Activated CD8-positive, alpha-beta T cell treated with anti-CD3 and anti-CD28 coated beads for 36 hours (primary cell): Measurements from ENCODE around the gene KLF7. TPM values are rescaled to one million over a fixed set of nuclear protein-coding genes. Genes with fewer than 3 reads are reported as not detected.

ENCODE experiments used
- ATAC-seq: fragments of 200-7000 bp; cut with Tn5 transposase; one replicate; pipeline ENCODE4 v1.10.0; 2021; ENCODE audit warnings: mild to moderate bottlenecking, moderate library complexity
- CTCF ChIA-PET: fragments of 350-600 bp; sonication (Branson Sonifier 250); formaldehyde crosslinking; loops from one replicate; lab custom pipeline; 2021; ENCODE audit warnings: antibody characterized with exemption; lab: Charles Lee
- POLR2A ChIA-PET: fragments of 350-600 bp; sonication (Branson Sonifier 250); formaldehyde crosslinking; loops from one replicate; lab custom pipeline; 2021; ENCODE audit warnings: antibody characterized with exemption; lab: Charles Lee
- DNase-seq: peaks from one replicate; pipeline ENCODE4 v3.0.0-alpha.2; 2020
- H3K27ac Mint-ChIP-seq: one replicate; pipeline ENCODE4 v1.8.0; 2021; ENCODE audit warnings: mild to moderate bottlenecking, mixed read lengths
- H3K27me3 Mint-ChIP-seq: one replicate; pipeline ENCODE4 v1.8.0; 2021; ENCODE audit warnings: mixed read lengths
- H3K36me3 Mint-ChIP-seq: one replicate; pipeline ENCODE4 v1.8.0; 2021; ENCODE audit warnings: low read depth, mixed read lengths
- H3K4me1 Mint-ChIP-seq: one replicate; pipeline ENCODE4 v1.8.0; 2021; ENCODE audit warnings: low read depth, mixed read lengths
- H3K4me3 Mint-ChIP-seq: one replicate; pipeline ENCODE4 v1.8.0; 2021; ENCODE audit warnings: mild to moderate bottlenecking, moderate library complexity, mixed read lengths
- H3K9me3 Mint-ChIP-seq: one replicate; pipeline ENCODE4 v1.8.0; 2021; ENCODE audit warnings: mixed read lengths
- intact Hi-C: fragments of 100-400 bp; cut with micrococcal nuclease; formaldehyde crosslinking; loops from one replicate; pipeline ENCODE4 v1.10.0; 2022
- total RNA-seq, 2 experiments: library from RNA; stranded (reverse); gene quantifications; one replicate each; pipeline ENCODE4 v1.2.3, GENCODE V29; 2021
- TF ChIP-seq, protein P1 (sequence below): fragments of 200-600 bp; IDR thresholded peaks from one replicate; pipeline ENCODE4 v1.8.0; 2022; ENCODE audit warnings: antibody characterized with exemption, mild to moderate bottlenecking

The KLF7 gene
- total RNA-seq, 2 experiments from 2014 or later: 9.8 to 10.0 TPM

DNA sequence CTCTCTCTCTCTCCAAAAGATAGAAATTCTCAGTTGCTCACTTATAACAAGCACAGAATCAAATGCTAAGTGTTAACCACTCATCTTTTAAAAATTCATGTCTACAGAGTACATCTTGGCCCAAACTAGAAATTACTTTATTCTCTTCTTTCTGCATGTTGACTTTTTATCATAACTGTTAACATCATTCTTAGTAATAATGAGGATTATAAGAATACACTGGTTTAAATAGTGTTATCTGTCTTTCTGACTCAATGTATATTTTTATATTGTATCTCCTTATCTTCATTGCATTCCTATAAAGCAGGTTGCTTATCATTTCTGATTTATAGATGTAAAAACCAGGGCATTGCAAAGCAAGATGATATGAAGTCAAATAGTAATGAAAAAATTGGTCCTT, 17.8 kb upstream of the KLF7 start:
- no peak overlapping the region for H3K27ac Mint-ChIP-seq
- CTCF ChIA-PET: no interaction called here
- peaks cover 3% of the 10 kb centered on the region for H3K4me1 Mint-ChIP-seq
- no peak for ATAC-seq
- no peaks in the 10 kb centered on the region for H3K27me3 Mint-ChIP-seq
- intact Hi-C loops: no loop called here
- TF ChIP-seq, protein P1, sequence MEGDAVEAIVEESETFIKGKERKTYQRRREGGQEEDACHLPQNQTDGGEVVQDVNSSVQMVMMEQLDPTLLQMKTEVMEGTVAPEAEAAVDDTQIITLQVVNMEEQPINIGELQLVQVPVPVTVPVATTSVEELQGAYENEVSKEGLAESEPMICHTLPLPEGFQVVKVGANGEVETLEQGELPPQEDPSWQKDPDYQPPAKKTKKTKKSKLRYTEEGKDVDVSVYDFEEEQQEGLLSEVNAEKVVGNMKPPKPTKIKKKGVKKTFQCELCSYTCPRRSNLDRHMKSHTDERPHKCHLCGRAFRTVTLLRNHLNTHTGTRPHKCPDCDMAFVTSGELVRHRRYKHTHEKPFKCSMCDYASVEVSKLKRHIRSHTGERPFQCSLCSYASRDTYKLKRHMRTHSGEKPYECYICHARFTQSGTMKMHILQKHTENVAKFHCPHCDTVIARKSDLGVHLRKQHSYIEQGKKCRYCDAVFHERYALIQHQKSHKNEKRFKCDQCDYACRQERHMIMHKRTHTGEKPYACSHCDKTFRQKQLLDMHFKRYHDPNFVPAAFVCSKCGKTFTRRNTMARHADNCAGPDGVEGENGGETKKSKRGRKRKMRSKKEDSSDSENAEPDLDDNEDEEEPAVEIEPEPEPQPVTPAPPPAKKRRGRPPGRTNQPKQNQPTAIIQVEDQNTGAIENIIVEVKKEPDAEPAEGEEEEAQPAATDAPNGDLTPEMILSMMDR: no peak
- POLR2A ChIA-PET: no interaction called here
- no peak for DNase-seq
- H3K9me3 Mint-ChIP-seq: no peaks in the 10 kb centered on the region
- no peaks in the 10 kb centered on the region for H3K36me3 Mint-ChIP-seq
- H3K4me3 Mint-ChIP-seq: no peak overlapping the region

DNA sequence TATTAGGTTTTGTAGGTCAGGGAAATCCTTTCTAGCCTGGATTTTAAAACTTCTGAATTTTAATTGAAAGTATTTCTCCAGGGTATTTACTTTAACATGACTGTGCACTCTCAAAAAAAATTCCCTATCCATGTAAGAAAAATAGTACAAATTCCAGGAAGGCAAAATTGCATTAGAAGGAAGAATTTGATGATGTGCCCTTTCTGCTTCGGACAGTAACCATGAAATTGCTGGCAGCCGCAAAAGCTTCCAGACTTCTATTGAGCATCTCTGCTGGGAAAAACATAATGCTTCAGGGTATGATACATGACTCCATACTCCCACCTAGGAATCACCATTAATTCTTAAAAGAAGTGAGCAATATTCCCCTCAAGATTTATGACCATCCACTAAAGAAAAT, 17.2 kb upstream of the KLF7 start:
- Mint-ChIP-seq H3K27me3 (no peaks in the 10 kb centered on the region), H3K36me3 (no peaks in the 10 kb centered on the region), H3K4me1 (peaks cover 3% of the 10 kb centered on the region), H3K27ac (no peak overlapping the region), H3K9me3 (no peaks in the 10 kb centered on the region), H3K4me3 (no peak overlapping the region)
- CTCF ChIA-PET: no interaction called here
- DNase-seq: no peak
- POLR2A ChIA-PET: no interaction called here
- TF ChIP-seq, protein P1: no peak
- intact Hi-C loops: no loop called here
- no peak for ATAC-seq

DNA sequence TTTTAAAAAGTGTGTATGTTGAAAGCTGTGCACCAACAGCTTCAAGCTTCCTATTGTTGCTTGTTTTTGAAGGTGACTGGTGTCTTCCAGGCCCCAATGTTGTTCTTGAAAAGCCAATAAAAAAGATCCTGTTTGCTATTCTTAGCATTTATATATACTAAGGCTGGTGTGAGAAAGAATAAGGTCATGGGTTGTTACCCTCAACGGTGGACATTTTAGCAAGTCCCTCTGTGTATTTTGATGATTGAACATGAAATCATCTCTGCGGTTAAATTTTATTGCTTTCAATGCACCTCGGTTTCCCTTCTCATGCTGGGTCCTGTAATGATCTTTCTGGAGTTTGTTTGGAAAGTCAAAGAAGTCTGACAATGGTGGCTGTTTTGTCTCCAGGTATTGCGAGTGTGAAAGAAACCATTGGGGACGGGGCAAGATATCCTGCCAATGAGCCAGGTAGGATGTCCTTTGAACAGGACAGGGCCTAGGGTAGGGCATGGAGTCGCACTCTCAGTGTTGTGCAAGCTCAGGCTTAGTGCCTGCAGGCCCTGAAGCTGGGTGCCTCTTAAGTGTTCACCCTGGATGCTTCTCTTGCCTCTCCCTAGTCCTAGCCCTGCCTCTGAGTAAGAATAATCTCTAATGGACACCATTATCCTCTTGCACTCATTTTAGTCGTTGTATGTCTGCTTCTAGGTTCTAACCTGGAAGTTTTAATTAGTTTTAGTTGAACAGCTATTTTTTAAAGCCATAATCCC, 16.0 kb upstream of the KLF7 start:
- intact Hi-C loops: no loop called here
- ChIA-PET POLR2A (no interaction called here), CTCF (no interaction called here)
- Mint-ChIP-seq H3K36me3 (no peaks in the 10 kb centered on the region), H3K9me3 (no peaks in the 10 kb centered on the region), H3K4me3 (no peak overlapping the region), H3K27ac (no peak overlapping the region), H3K27me3 (no peaks in the 10 kb centered on the region), H3K4me1 (peaks cover 4% of the 10 kb centered on the region)
- ATAC-seq (no peak), DNase-seq (no peak)
- TF ChIP-seq, protein P1: no peak

DNA sequence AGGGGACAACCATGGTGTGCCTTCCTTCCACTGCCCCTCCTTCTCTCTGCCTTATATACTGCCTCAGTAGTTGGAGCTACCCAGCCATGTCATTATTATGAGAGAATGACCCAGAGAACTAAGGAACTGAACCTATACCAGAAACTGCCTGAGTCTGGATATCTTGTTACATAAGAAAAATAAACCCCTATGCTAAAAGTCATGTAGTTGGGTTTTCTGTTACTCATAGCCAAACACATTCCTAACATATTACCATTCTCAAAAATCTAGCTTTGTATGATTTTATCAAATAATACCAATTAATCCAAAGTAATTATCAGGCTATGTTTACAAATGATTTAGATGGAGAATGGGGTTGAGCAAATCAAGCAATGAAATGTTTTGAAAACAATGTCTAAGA, 15.0 kb upstream of the KLF7 start:
- intact Hi-C loops: no loop called here
- Mint-ChIP-seq H3K4me1 (peaks cover 10% of the 10 kb centered on the region), H3K36me3 (no peaks in the 10 kb centered on the region), H3K27ac (no peak overlapping the region), H3K9me3 (no peaks in the 10 kb centered on the region), H3K27me3 (no peaks in the 10 kb centered on the region), H3K4me3 (no peak overlapping the region)
- TF ChIP-seq, protein P1: no peak
- CTCF ChIA-PET: interaction anchor here (0.9 kb wide), 1 partner anchor 9 kb away, joined by 3 read pairs; no protein-coding TSS in a partner anchor
- DNase-seq (no peak), ATAC-seq (no peak)
- POLR2A ChIA-PET: interaction anchor here (0.6 to 1.0 kb wide), 2 partner anchors 14 to 16 kb away, joined by 3 read pairs; no protein-coding TSS in a partner anchor

DNA sequence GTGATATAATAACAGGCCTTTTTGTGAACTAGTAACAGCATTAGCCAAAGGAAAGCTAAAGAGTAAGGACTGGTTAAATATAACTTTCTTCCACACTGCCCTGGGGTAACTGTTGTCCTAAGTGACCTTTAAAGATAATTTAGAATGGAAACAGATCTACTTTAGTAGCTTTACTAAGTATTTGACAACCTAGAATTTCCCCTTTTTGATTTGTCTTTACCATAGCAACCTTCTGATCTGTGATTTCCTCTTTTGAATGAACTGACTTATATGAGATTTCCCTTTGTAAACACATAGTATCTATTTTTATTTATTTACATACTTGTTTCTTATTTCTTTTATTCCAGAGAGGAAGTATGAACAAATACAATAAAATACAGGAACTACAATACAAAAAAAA, 10.5 kb upstream of the KLF7 start:
- Mint-ChIP-seq H3K9me3 (no peaks in the 10 kb centered on the region), H3K4me3 (no peak overlapping the region), H3K27me3 (no peaks in the 10 kb centered on the region), H3K36me3 (no peaks in the 10 kb centered on the region), H3K27ac (no peak overlapping the region), H3K4me1 (peaks cover 9% of the 10 kb centered on the region)
- ATAC-seq (no peak), DNase-seq (no peak)
- POLR2A ChIA-PET: no interaction called here
- intact Hi-C loops: no loop called here
- CTCF ChIA-PET: interaction anchor here (0.7 kb wide), 2 partner anchors 9 to 12 kb away, joined by 3 read pairs; no protein-coding TSS in a partner anchor
- TF ChIP-seq, protein P1: no peak
